Liver (tissue), 9 donors: ENCODE results near the gene MADD. TPM values are rescaled to one million over a fixed set of nuclear protein-coding genes. Genes with fewer than 3 reads are reported as not detected.

Experiments used
- DNase-seq: peaks from one replicate; pipeline ENCODE4 v3.0.0-alpha.2; 2017; ENCODE audit warnings: low spot score
- H3K27ac ChIP-seq, 2 donors: one replicate each; pipeline ENCODE4 v1.7.0; 2013; ENCODE audit warnings: inconsistent platforms in 2 of 2, low read length in 2 of 2, control low read depth in 1 of 2, low read depth in 1 of 2, mild to moderate bottlenecking in 1 of 2
- H3K27me3 ChIP-seq, 4 donors: one replicate each; pipeline versions ENCODE4 v1.6.1 to v1.7.0; 2013; ENCODE audit warnings: low read length in 3 of 4, inconsistent platforms in 1 of 4, mild to moderate bottlenecking in 1 of 4, moderate library complexity in 1 of 4; ENCODE audit not compliant: control insufficient read depth in 4 of 4, insufficient read depth in 4 of 4
- H3K36me3 ChIP-seq, 4 donors: one replicate each; pipeline versions ENCODE4 v1.6.1 to v1.7.0; 2013; ENCODE audit warnings: low read length in 3 of 4, mild to moderate bottlenecking in 3 of 4, low read depth in 1 of 4, moderate library complexity in 1 of 4; ENCODE audit not compliant: control insufficient read depth in 4 of 4, insufficient read depth in 3 of 4
- H3K4me1 ChIP-seq, 4 donors: one replicate each; pipeline versions ENCODE4 v1.6.1 to v1.7.0; 2013; ENCODE audit warnings: low read length in 3 of 4, mild to moderate bottlenecking in 3 of 4, moderate library complexity in 1 of 4; ENCODE audit not compliant: control insufficient read depth in 4 of 4, insufficient read depth in 4 of 4
- H3K4me3 ChIP-seq, 3 donors: one replicate each; pipeline versions ENCODE4 v1.6.1 to v1.7.0; 2013; ENCODE audit warnings: low read length in 3 of 3, control low read depth in 1 of 3, low read depth in 1 of 3, mild to moderate bottlenecking in 1 of 3
- H3K9ac ChIP-seq, 2 donors: one replicate each; pipeline ENCODE4 v1.7.0; 2013; ENCODE audit warnings: low read length in 2 of 2, mild to moderate bottlenecking in 2 of 2, moderate library complexity in 2 of 2, control low read depth in 1 of 2, low read depth in 1 of 2
- H3K9me3 ChIP-seq, 4 donors: one replicate each; pipeline versions ENCODE4 v1.6.1 to v1.7.0; 2013; ENCODE audit warnings: low read length in 3 of 4; ENCODE audit not compliant: control insufficient read depth in 4 of 4
- FOXA1 ChIP-seq: IDR thresholded peaks from 2 replicates; pipeline ENCODE4 v1.6.1; 2016; ENCODE audit warnings: antibody characterized with exemption
- FOXA2 ChIP-seq: IDR thresholded peaks from 2 replicates; pipeline ENCODE4 v1.6.1; 2016; ENCODE audit warnings: antibody characterized with exemption
- GABPA ChIP-seq, 2 donors: IDR thresholded peaks in 1 of 2; conservative IDR thresholded peaks in 1 of 2; 2 replicates each; pipeline ENCODE4 v1.6.1; 2016; ENCODE audit warnings: antibody characterized with exemption in 2 of 2, mild to moderate bottlenecking in 1 of 2, moderate library complexity in 1 of 2
- HNF4A ChIP-seq, 2 donors: conservative IDR thresholded peaks; 2 replicates each; pipeline ENCODE4 v1.6.1; 2016; ENCODE audit warnings: antibody characterized with exemption in 2 of 2, mild to moderate bottlenecking in 2 of 2
- HNF4G ChIP-seq: IDR thresholded peaks from 2 replicates; pipeline ENCODE4 v1.6.1; 2016; ENCODE audit warnings: antibody characterized with exemption
- NR2F2 ChIP-seq: IDR thresholded peaks from 2 replicates; pipeline ENCODE4 v1.6.1; 2016; ENCODE audit warnings: antibody characterized with exemption
- RAD21 ChIP-seq, 2 donors: IDR thresholded peaks; 2 replicates each; pipeline ENCODE4 v1.6.1; 2016; ENCODE audit warnings: antibody characterized with exemption in 2 of 2, mild to moderate bottlenecking in 2 of 2
- RXRA ChIP-seq, 2 donors: IDR thresholded peaks; 2 replicates each; pipeline ENCODE4 v1.6.1; 2017 to 2018; ENCODE audit warnings: antibody characterized with exemption in 2 of 2, mild to moderate bottlenecking in 1 of 2
- SP1 ChIP-seq: IDR thresholded peaks from 2 replicates; pipeline ENCODE4 v1.6.1; 2018; ENCODE audit warnings: antibody characterized with exemption, mild to moderate bottlenecking
- TAF1 ChIP-seq: conservative IDR thresholded peaks from 2 replicates; pipeline ENCODE4 v1.6.1; 2016; ENCODE audit warnings: antibody characterized with exemption, mild to moderate bottlenecking
- YY1 ChIP-seq: IDR thresholded peaks from 2 replicates; pipeline ENCODE4 v1.6.1; 2016; ENCODE audit warnings: antibody characterized with exemption, mild to moderate bottlenecking
- WGBS: extraction: QIAGEN DNeasy Blood & Tissue Kit; methylation state at CpG from one replicate; pipeline ENCODE4 v1.1.7; 2013; 5-methylcytosine and 5-hydroxymethylcytosine counted together
- polyA plus RNA-seq, 2 donors: library from polyadenylated mRNA; stranded (reverse) in 1 of 2; unstranded in 1 of 2; fragments of 200-250 nt in 1 of 2; fragments of >200 nt in 1 of 2; fragmentation: Nextera tagmentation in 1 of 2; extraction: Ambion mirVana in 1 of 2; gene quantifications; one replicate each; pipeline versions ENCODE4 v1.2.1 to v1.2.3, GENCODE V29; 2013 to 2015
- total RNA-seq, 2 donors: library from RNA; depleted of rRNA; stranded (reverse); fragments of >200 nt; gene quantifications; one replicate each; pipeline ENCODE4 v1.2.3, GENCODE V29; 2014
- TF ChIP-seq, protein P1 (sequence below): fragments of 150-350 bp; IDR thresholded peaks from 2 replicates; pipeline ENCODE4 v1.5.1; 2017; ENCODE audit warnings: improper control_type of control experiment, low read depth, low read length; ENCODE audit not compliant: missing input control
- TF ChIP-seq, protein P2 (sequence below): IDR thresholded peaks from 2 replicates; pipeline ENCODE4 v1.6.1; 2016; ENCODE audit warnings: antibody characterized with exemption
- TF ChIP-seq, protein P3 (sequence below): IDR thresholded peaks from 2 replicates; pipeline ENCODE4 v1.6.1; 2016; ENCODE audit warnings: antibody characterized with exemption
- TF ChIP-seq, protein P4 (sequence below): IDR thresholded peaks from 2 replicates; pipeline ENCODE4 v1.6.1; 2016; ENCODE audit warnings: antibody characterized with exemption
- TF ChIP-seq, protein P5 (sequence below): IDR thresholded peaks from 2 replicates; pipeline ENCODE4 v1.6.1; 2016; ENCODE audit warnings: antibody characterized with exemption, mild to moderate bottlenecking
- donor health status: healthy.
- donor health status: healthy.
- donor health status: healthy.
- donor health status: healthy.
- donor health status: healthy.

MADD gene
- total and polyA plus RNA-seq, 4 donors, result 9.9 to 20.5 (median 11.1) TPM

DNA sequence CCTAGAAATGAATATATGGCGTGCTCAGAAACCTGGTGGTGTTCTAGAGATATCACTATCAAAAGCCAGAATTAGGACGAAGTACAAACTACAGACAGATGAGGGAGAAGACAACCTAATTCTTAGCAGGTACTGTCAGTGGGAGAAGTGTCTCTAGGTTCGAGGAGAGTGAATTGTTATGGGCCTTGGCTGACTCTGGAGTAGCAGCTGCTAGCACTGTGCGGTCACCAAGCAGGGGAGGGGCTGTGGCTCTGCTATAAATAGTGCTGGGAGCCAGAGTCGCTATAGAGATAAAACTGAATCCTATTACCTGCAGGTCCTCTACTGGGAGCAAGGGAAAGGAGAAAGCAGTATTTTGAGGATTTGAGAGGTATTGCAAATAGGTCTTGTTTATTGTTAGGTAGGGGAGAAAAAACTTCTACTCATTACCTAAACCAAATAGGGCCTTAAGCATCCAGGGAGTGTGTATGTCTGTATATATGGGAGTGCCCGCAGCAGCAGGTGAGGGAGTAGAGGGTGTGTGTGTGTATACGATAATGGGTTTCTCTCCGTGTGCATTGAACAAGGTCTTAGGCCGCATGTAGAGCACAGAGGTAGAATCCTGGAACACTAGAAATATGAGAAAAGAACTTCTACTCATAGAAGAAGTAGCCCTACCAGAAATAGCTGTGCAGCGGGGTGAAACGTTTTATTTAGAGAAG, 2.2 kb downstream of the MADD start:
- H3K36me3 ChIP-seq, result peaks cover 12 to 28% (median 22%) of the 10 kb centered on the region in 4 donors
- TF ChIP-seq FOXA1 (no peak), TAF1 (no peak), HNF4G (no peak), HNF4A (conservative IDR thresholded peaks at IDR 0.05) (no peak), GABPA (IDR thresholded peaks at IDR 0.05 in 1 of 2, conservative IDR thresholded peaks at IDR 0.05 in 1 of 2) (no peak), NR2F2 (no peak), YY1 (no peak), RXRA (IDR thresholded peaks at IDR 0.05) (no peak), SP1 (no peak), RAD21 (IDR thresholded peaks at IDR 0.05) (no peak), FOXA2 (no peak)
- TF ChIP-seq, protein P1, sequence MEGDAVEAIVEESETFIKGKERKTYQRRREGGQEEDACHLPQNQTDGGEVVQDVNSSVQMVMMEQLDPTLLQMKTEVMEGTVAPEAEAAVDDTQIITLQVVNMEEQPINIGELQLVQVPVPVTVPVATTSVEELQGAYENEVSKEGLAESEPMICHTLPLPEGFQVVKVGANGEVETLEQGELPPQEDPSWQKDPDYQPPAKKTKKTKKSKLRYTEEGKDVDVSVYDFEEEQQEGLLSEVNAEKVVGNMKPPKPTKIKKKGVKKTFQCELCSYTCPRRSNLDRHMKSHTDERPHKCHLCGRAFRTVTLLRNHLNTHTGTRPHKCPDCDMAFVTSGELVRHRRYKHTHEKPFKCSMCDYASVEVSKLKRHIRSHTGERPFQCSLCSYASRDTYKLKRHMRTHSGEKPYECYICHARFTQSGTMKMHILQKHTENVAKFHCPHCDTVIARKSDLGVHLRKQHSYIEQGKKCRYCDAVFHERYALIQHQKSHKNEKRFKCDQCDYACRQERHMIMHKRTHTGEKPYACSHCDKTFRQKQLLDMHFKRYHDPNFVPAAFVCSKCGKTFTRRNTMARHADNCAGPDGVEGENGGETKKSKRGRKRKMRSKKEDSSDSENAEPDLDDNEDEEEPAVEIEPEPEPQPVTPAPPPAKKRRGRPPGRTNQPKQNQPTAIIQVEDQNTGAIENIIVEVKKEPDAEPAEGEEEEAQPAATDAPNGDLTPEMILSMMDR, result no peak
- TF ChIP-seq, protein P2, sequence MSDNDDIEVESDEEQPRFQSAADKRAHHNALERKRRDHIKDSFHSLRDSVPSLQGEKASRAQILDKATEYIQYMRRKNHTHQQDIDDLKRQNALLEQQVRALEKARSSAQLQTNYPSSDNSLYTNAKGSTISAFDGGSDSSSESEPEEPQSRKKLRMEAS, result no peak
- TF ChIP-seq, protein P3, sequence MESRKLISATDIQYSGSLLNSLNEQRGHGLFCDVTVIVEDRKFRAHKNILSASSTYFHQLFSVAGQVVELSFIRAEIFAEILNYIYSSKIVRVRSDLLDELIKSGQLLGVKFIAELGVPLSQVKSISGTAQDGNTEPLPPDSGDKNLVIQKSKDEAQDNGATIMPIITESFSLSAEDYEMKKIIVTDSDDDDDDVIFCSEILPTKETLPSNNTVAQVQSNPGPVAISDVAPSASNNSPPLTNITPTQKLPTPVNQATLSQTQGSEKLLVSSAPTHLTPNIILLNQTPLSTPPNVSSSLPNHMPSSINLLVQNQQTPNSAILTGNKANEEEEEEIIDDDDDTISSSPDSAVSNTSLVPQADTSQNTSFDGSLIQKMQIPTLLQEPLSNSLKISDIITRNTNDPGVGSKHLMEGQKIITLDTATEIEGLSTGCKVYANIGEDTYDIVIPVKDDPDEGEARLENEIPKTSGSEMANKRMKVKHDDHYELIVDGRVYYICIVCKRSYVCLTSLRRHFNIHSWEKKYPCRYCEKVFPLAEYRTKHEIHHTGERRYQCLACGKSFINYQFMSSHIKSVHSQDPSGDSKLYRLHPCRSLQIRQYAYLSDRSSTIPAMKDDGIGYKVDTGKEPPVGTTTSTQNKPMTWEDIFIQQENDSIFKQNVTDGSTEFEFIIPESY, result no peak
- TF ChIP-seq, protein P4, sequence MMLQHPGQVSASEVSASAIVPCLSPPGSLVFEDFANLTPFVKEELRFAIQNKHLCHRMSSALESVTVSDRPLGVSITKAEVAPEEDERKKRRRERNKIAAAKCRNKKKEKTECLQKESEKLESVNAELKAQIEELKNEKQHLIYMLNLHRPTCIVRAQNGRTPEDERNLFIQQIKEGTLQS, result no peak
- TF ChIP-seq, protein P5, sequence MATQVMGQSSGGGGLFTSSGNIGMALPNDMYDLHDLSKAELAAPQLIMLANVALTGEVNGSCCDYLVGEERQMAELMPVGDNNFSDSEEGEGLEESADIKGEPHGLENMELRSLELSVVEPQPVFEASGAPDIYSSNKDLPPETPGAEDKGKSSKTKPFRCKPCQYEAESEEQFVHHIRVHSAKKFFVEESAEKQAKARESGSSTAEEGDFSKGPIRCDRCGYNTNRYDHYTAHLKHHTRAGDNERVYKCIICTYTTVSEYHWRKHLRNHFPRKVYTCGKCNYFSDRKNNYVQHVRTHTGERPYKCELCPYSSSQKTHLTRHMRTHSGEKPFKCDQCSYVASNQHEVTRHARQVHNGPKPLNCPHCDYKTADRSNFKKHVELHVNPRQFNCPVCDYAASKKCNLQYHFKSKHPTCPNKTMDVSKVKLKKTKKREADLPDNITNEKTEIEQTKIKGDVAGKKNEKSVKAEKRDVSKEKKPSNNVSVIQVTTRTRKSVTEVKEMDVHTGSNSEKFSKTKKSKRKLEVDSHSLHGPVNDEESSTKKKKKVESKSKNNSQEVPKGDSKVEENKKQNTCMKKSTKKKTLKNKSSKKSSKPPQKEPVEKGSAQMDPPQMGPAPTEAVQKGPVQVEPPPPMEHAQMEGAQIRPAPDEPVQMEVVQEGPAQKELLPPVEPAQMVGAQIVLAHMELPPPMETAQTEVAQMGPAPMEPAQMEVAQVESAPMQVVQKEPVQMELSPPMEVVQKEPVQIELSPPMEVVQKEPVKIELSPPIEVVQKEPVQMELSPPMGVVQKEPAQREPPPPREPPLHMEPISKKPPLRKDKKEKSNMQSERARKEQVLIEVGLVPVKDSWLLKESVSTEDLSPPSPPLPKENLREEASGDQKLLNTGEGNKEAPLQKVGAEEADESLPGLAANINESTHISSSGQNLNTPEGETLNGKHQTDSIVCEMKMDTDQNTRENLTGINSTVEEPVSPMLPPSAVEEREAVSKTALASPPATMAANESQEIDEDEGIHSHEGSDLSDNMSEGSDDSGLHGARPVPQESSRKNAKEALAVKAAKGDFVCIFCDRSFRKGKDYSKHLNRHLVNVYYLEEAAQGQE, result no peak
- no peaks in the 10 kb centered on the region for H3K9me3 ChIP-seq
- H3K4me1 ChIP-seq, result peaks cover 0 to 28% (median 20%) of the 10 kb centered on the region in 4 donors
- no peak overlapping the region for H3K4me3 ChIP-seq
- H3K9ac ChIP-seq, result no peak overlapping the region
- 78% methylated on average over 11 of the region's 11 CpGs for WGBS
- no peak overlapping the region for H3K27ac ChIP-seq
- no peak for DNase-seq
- H3K27me3 ChIP-seq, result no peaks in the 10 kb centered on the region
